ENCODE data around the gene KLK5. TPM values are rescaled to one million over a fixed set of nuclear protein-coding genes. Genes with fewer than 3 reads are reported as not detected.

Gene KLK5
- total RNA-seq, 2 donors from 2014 or later, result not detected

- Histone ChIP-seq H3K4me3 (no peak within 1 kb of the TSS), H3K27me3 (replicated peaks; ENCODE audit: insufficient read depth) (no peaks in the 10 kb centered on the region), H3K4me1 (ENCODE audit: control insufficient read depth in 1 of 2, low read depth in 2 of 2) (no peaks in the 10 kb centered on the region), H3K36me3 (no peaks in the 10 kb centered on the region), H3K27ac (no peak within 1 kb of the TSS), H3K9me3 (no peaks in the 10 kb centered on the region)
- no peak for ATAC-seq (ENCODE audit: insufficient number of reproducible peaks, low FRiP score, low read depth)
- TF ChIP-seq, protein P1, sequence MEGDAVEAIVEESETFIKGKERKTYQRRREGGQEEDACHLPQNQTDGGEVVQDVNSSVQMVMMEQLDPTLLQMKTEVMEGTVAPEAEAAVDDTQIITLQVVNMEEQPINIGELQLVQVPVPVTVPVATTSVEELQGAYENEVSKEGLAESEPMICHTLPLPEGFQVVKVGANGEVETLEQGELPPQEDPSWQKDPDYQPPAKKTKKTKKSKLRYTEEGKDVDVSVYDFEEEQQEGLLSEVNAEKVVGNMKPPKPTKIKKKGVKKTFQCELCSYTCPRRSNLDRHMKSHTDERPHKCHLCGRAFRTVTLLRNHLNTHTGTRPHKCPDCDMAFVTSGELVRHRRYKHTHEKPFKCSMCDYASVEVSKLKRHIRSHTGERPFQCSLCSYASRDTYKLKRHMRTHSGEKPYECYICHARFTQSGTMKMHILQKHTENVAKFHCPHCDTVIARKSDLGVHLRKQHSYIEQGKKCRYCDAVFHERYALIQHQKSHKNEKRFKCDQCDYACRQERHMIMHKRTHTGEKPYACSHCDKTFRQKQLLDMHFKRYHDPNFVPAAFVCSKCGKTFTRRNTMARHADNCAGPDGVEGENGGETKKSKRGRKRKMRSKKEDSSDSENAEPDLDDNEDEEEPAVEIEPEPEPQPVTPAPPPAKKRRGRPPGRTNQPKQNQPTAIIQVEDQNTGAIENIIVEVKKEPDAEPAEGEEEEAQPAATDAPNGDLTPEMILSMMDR (IDR thresholded peaks at IDR 0.05), result no peak
- DNase-seq (ENCODE audit: low spot score), result no peak
These were observed 16.5 kb upstream of the KLK5 start, which contains the start of gene KLK6 for GRCh38 chr19:50969413-50969760. KLK6 (minus strand) TSS chr19:50969591; CDS start chr19:50968104, 1,487 bp downstream.

DNA sequence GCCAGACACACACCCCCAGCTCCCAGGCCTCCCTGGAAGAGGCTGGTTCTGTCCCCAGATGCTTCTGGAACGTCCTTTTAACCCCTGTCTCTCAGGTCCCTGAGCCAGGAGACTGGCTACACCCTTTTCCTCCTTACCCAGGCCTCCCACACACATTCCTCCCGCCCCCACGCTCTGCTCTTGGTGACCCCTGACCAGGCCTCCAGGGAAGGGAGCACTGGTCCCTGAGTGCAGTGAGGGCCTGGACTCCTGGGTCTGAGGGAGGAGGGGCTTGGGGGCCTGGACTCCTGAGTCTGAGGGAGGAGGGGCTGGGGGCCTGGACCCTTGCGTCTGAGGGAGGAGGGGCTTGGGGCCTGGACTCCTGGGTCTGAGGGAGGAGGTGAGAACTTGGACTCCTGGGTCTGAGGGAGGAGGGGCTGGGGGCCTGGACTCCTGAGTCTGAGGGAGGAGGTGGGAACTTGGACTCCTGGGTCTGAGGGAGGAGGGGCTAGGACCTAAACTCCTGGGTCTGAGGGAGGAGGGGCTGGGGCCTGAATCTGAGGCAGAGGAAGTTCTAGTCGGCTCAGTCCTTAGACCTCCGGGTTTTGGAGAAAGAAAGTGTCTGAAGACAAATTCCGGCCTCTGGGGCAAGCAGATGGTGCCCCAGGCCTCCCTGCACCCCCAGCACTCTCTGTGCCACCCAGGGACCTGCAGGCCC, 16.0 kb upstream of the KLK5 start:
- no peaks in the 10 kb centered on the region for H3K27me3 ChIP-seq (replicated peaks; ENCODE audit: insufficient read depth)
- no peak for DNase-seq (ENCODE audit: low spot score)
- H3K27ac ChIP-seq, result no peak overlapping the region
- H3K4me3 ChIP-seq, result no peak overlapping the region
- H3K4me1 ChIP-seq (ENCODE audit: control insufficient read depth in 1 of 2, low read depth in 2 of 2), result no peaks in the 10 kb centered on the region
- H3K36me3 ChIP-seq, result no peaks in the 10 kb centered on the region
- ATAC-seq (ENCODE audit: insufficient number of reproducible peaks, low FRiP score, low read depth), result no peak
- TF ChIP-seq, protein P1 (IDR thresholded peaks at IDR 0.05), result no peak
- H3K9me3 ChIP-seq, result no peaks in the 10 kb centered on the region

DNA sequence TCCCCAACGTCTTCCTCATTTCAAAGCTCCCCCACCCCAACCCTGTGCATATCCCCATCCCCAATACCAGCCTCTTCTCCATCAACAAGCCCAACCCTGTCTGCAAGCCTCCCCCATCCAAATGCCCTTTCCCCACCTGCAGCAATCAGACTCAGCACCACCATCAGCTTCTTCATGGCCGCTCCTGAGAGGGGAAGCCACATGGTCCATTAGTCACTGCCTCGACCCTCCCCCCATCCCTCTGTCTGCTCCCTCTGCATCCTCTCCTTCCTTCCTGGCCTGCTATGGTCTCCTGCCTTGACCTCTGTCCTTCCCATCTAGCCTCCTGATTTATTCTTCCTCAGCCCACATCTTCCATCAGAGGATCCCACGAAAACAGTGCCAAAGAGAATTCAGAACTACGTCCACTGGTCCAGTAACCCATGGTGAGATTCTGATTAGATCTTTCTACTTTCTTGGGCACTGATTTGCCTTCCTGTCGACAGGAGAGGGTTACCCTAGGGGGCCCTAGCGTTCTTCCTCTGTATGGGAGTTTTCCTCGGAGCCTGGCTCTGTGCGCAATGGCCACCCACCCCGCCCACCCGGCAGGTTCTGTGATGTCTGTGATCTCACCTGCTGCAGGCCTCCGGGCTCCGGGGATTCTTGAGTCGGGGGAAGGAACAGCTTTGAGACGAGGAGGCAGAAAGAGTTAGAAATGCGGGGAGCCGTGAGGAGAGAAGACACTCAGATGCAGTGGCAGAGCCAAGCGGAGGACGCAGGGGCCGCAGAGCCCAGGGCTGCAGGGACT, 15.3 kb upstream of the KLK5 start:
- Histone ChIP-seq H3K36me3 (no peaks in the 10 kb centered on the region), H3K4me3 (no peak overlapping the region), H3K27ac (no peak overlapping the region), H3K4me1 (ENCODE audit: control insufficient read depth in 1 of 2, low read depth in 2 of 2) (no peaks in the 10 kb centered on the region), H3K9me3 (no peaks in the 10 kb centered on the region), H3K27me3 (replicated peaks; ENCODE audit: insufficient read depth) (no peaks in the 10 kb centered on the region)
- ATAC-seq (ENCODE audit: insufficient number of reproducible peaks, low FRiP score, low read depth), result no peak
- TF ChIP-seq, protein P1 (IDR thresholded peaks at IDR 0.05), result no peak
- no peak for DNase-seq (ENCODE audit: low spot score)

- DNase-seq (ENCODE audit: low spot score) (no peak), ATAC-seq (ENCODE audit: insufficient number of reproducible peaks, low FRiP score, low read depth) (no peak)
- Histone ChIP-seq H3K4me3 (no peak overlapping the region), H3K4me1 (ENCODE audit: control insufficient read depth in 1 of 2, low read depth in 2 of 2) (no peaks in the 10 kb centered on the region), H3K27me3 (replicated peaks; ENCODE audit: insufficient read depth) (no peaks in the 10 kb centered on the region), H3K36me3 (no peaks in the 10 kb centered on the region), H3K9me3 (no peaks in the 10 kb centered on the region), H3K27ac (no peak overlapping the region)
- TF ChIP-seq, protein P1 (IDR thresholded peaks at IDR 0.05), result no peak
These were observed 11.4 kb upstream of the KLK5 start for GRCh38 chr19:50964266-50964665.

- Histone ChIP-seq H3K36me3 (no peaks in the 10 kb centered on the region), H3K27ac (no peak overlapping the region), H3K9me3 (no peaks in the 10 kb centered on the region), H3K27me3 (replicated peaks; ENCODE audit: insufficient read depth) (no peaks in the 10 kb centered on the region), H3K4me1 (ENCODE audit: control insufficient read depth in 1 of 2, low read depth in 2 of 2) (no peaks in the 10 kb centered on the region), H3K4me3 (no peak overlapping the region)
- DNase-seq (ENCODE audit: low spot score) (no peak), ATAC-seq (ENCODE audit: insufficient number of reproducible peaks, low FRiP score, low read depth) (no peak)
- TF ChIP-seq, protein P1 (IDR thresholded peaks at IDR 0.05), result no peak
These were observed 10.5 kb upstream of the KLK5 start for GRCh38 chr19:50963381-50963780.

Data from thoracic aorta (tissue), 2 donors.